Keratinocyte (primary cell): ENCODE measurements around the gene KRT35.

Experiments used
- EZH2 ChIP-seq: IDR thresholded peaks from one replicate; pipeline ENCODE4 v1.6.1; 2012; ENCODE audit warnings: inconsistent platforms, mild to moderate bottlenecking, low read length, moderate library complexity
- TF ChIP-seq, protein P1 (sequence below), 3 experiments: IDR thresholded peaks in 1 of 3; conservative IDR thresholded peaks in 1 of 3; optimal IDR thresholded peaks in 1 of 3; 2 replicates in 2 of 3; 3 replicates in 1 of 3; pipeline versions ENCODE3 to v1.5.1; 2011; ENCODE audit warnings: low read length in 3 of 3, mild to moderate bottlenecking in 3 of 3, moderate library complexity in 2 of 3, control low read depth in 1 of 3, inconsistent platforms in 1 of 3; ENCODE audit not compliant: insufficient read depth in 2 of 3; ENCODE audit errors: extremely low read depth in 1 of 3

DNA sequence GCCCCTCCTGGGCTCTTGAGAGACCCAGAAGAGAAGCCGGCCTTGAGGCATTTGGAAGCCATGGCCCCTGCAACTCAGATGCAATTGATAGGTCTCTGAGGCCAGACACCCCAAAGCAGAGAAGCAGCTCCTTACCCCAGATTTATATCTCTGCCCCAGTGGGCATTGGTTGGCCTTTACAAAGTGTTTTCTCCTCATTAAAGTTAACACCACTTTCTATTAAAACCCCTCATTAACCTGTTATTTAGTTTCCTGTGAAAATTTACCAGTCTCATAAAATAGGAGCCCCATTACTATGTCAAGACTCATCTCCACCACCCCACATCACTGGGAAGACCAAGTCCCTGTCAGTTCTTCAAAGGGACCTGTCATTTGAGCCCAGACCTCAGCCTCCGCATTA lies at the start of gene KRT35:
- TF ChIP-seq, protein P1, sequence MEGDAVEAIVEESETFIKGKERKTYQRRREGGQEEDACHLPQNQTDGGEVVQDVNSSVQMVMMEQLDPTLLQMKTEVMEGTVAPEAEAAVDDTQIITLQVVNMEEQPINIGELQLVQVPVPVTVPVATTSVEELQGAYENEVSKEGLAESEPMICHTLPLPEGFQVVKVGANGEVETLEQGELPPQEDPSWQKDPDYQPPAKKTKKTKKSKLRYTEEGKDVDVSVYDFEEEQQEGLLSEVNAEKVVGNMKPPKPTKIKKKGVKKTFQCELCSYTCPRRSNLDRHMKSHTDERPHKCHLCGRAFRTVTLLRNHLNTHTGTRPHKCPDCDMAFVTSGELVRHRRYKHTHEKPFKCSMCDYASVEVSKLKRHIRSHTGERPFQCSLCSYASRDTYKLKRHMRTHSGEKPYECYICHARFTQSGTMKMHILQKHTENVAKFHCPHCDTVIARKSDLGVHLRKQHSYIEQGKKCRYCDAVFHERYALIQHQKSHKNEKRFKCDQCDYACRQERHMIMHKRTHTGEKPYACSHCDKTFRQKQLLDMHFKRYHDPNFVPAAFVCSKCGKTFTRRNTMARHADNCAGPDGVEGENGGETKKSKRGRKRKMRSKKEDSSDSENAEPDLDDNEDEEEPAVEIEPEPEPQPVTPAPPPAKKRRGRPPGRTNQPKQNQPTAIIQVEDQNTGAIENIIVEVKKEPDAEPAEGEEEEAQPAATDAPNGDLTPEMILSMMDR (optimal IDR thresholded peaks at IDR 0.05 in 1 of 3, IDR thresholded peaks at IDR 0.05 in 1 of 3, conservative IDR thresholded peaks at IDR 0.05 in 1 of 3; ENCODE audit: extremely low read depth in 1 of 3, insufficient read depth in 2 of 3, low read length in 3 of 3): no peak
- no peak for TF ChIP-seq EZH2
